HFFc6 (cell line): ENCODE measurements around the gene CHAC1. TPM values are rescaled to one million over a fixed set of nuclear protein-coding genes. Genes with fewer than 3 reads are reported as not detected.

Experiments
- DNase-seq: peaks from one replicate; pipeline ENCODE4 v3.0.0-alpha.2; 2018
- H3K27ac Mint-ChIP-seq: 2 replicates; pipeline ENCODE4 v1.8.0; 2020; ENCODE audit warnings: mild to moderate bottlenecking, mixed read lengths
- H3K27me3 Mint-ChIP-seq: 2 replicates; pipeline ENCODE4 v1.8.0; 2021; ENCODE audit warnings: mild to moderate bottlenecking, moderate library complexity, mixed read lengths; ENCODE audit not compliant: insufficient read depth
- H3K36me3 Mint-ChIP-seq: 2 replicates; pipeline ENCODE4 v1.8.0; 2021; ENCODE audit warnings: low read depth, mixed read lengths
- H3K4me1 Mint-ChIP-seq: 2 replicates; pipeline ENCODE4 v1.8.0; 2020; ENCODE audit warnings: low read depth, mixed read lengths
- H3K4me3 Mint-ChIP-seq: 2 replicates; pipeline ENCODE4 v1.8.0; 2020; ENCODE audit warnings: mild to moderate bottlenecking, moderate library complexity, mixed read lengths
- H3K9me3 Mint-ChIP-seq: 2 replicates; pipeline ENCODE4 v1.8.0; 2020; ENCODE audit warnings: mild to moderate bottlenecking, mixed read lengths
- total RNA-seq, 6 experiments: library from RNA; stranded (reverse); fragmentation: NEBNext Ultra II Directional; extraction: Animal tissue kit (Norgen Biotek cat#: 25700); gene quantifications; 2 replicates in 1 of 6; 3 replicates in 5 of 6; pipeline ENCODE4 v1.2.3, GENCODE V29; 2021
- TF ChIP-seq, protein P1 (sequence below): fragments of 200-600 bp; sonication (generic); IDR thresholded peaks from 2 replicates; pipeline ENCODE4 v1.5.0; 2021; ENCODE audit warnings: antibody characterized with exemption, mild to moderate bottlenecking

CHAC1 gene
- total RNA-seq, 6 experiments from 2014 or later = 20.8 to 26.0 (median 24.2) TPM

DNA sequence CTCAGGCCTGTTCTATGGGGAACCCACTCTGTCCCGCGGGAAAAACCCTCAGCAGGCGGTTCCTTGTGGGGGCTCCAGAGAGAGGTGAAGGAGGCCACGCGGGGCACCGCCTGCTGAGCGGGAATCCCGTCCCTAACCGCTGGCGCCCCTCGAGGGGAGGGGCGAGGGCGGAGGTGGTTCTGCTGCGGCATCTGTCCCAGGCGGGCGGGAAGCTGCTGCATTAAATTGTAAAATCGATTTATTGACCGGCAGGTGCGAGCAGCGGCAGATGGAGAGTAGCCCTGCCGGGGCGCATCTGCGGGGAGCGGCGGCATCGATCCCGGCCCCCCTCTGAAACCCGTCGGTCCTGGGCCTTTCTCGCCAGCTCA is 27.8 kb upstream of the CHAC1 start:
- no peak overlapping the region for H3K4me3 Mint-ChIP-seq

DNA sequence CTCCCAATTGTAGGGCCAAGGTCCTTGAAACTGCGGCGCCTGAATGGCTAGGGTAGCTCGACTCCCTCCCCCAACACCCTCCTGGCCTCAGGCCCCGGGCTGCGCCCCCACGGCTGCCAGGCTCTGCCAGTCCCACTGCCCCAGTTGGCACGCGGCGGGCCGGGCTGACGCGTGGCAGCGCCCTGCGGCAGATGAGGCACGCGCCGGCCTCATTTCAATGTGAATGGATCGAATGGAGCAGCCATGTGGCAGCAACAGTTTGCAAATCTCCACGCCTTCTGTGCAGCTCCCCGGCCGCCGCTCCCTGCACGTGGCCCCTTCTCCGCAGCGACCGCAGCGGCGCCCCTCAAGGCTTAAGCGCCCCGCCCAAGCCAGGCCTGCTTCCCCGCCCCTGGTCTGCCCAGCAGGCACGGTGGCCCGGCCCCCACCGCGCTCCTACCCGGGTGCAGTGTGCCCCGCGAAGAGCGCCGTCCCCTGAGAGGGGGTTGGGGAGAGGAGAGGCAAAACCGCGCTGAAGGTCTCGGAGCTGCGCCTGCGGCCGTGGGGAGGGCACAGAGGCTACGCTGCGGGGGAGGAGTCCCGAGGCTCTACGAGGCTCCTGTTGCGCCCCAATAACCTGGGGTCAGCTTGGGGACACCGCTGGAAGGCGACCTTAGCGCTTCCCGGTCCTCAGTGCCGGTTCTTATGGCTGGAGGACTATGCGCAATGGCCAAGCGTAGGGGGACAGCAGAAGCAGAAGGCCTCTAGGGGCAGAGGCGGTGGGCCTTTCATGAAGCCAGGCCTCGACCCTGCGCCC is 27.2 kb upstream of the CHAC1 start:
- Mint-ChIP-seq H3K27me3 (peaks cover 21% of the 10 kb centered on the region), H3K9me3 (no peaks in the 10 kb centered on the region), H3K4me1 (peaks cover 22% of the 10 kb centered on the region), H3K27ac (no peak overlapping the region), H3K4me3 (no peak overlapping the region), H3K36me3 (no peaks in the 10 kb centered on the region)
- TF ChIP-seq, protein P1, sequence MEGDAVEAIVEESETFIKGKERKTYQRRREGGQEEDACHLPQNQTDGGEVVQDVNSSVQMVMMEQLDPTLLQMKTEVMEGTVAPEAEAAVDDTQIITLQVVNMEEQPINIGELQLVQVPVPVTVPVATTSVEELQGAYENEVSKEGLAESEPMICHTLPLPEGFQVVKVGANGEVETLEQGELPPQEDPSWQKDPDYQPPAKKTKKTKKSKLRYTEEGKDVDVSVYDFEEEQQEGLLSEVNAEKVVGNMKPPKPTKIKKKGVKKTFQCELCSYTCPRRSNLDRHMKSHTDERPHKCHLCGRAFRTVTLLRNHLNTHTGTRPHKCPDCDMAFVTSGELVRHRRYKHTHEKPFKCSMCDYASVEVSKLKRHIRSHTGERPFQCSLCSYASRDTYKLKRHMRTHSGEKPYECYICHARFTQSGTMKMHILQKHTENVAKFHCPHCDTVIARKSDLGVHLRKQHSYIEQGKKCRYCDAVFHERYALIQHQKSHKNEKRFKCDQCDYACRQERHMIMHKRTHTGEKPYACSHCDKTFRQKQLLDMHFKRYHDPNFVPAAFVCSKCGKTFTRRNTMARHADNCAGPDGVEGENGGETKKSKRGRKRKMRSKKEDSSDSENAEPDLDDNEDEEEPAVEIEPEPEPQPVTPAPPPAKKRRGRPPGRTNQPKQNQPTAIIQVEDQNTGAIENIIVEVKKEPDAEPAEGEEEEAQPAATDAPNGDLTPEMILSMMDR = no peak
- DNase-seq = no peak

More for the DNA sequence above, 27.8 kb upstream of the CHAC1 start:
- Mint-ChIP-seq H3K27me3 (peaks cover 21% of the 10 kb centered on the region), H3K4me1 (peaks cover 16% of the 10 kb centered on the region), H3K27ac (no peak overlapping the region), H3K9me3 (no peaks in the 10 kb centered on the region), H3K36me3 (no peaks in the 10 kb centered on the region)
- TF ChIP-seq, protein P1 = no peak
- DNase-seq = no peak

DNA sequence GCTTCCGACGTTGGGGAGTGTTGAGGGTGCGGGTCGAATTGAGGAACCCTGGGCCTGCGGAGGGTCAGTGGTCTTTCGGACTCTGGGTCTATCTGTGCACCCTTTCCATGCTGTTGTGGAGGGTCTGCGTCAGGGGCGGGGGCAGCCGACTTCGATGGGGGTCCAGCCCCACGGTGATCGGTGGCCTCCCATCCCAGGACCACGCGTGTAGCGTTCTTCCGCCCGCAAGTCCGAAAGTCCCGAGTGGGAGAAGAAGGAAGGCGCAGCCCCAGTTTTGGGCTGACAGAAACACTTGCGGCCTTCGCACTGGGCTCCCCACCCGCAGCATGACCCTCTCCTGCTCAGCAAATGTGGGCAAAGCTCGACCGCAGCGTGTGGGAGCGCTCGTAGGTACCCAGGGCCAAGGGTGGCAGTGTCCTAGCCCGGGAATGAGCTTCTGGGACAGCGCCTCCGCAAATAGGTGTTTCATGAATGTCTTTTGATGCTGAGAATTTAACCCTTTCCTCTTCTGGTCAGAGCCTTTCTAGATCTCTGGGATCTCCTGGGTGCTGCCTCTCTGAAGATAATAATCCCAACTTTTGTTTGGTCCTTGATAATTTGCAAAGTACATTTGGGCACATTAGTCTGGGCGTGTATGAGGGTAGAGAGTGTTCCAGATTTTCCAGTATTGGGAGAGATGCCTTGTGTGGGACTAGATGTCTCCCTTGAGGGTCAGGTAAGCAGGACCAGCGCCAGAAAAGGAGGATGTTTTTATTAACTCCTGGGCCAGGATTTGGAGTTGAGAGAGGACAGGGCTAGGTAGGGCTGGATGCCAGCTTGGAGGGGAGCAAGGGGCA is 26.4 kb upstream of the CHAC1 start:
- H3K4me3 Mint-ChIP-seq = no peak overlapping the region
- peaks cover 25% of the 10 kb centered on the region for H3K4me1 Mint-ChIP-seq
- no peak for DNase-seq
- H3K27me3 Mint-ChIP-seq = peaks cover 22% of the 10 kb centered on the region
- H3K36me3 Mint-ChIP-seq = no peaks in the 10 kb centered on the region
- H3K27ac Mint-ChIP-seq = no peak overlapping the region
- no peaks in the 10 kb centered on the region for H3K9me3 Mint-ChIP-seq
- TF ChIP-seq, protein P1 = no peak

DNA sequence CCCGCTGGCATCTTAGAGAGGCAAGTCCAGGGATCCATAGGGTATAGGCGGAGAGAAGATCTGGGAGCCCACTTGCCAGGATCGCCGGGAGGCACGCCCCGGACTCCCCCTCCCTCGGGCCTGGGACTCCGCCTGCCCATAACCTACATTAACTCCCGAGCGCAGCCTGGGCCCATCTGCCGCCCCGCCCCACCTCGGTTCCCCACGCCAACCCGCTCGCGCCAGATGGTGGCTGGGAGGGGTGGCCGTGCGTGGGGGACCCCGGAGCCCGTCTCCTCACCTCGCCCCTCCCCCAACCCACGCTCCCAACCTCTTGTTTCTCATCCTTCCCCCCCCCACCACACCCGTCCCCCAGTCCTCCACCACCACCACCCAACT is 25.8 kb upstream of the CHAC1 start:
- no peaks in the 10 kb centered on the region for H3K36me3 Mint-ChIP-seq

More for the DNA sequence above, 25.8 kb upstream of the CHAC1 start:
- H3K27ac Mint-ChIP-seq = no peak overlapping the region
- DNase-seq = no peak
- H3K4me3 Mint-ChIP-seq = no peak overlapping the region; the same call in 1 of the 2 replicates
- H3K27me3 Mint-ChIP-seq = peaks cover 22% of the 10 kb centered on the region
- peaks cover 25% of the 10 kb centered on the region for H3K4me1 Mint-ChIP-seq
- TF ChIP-seq, protein P1 = no peak
- H3K9me3 Mint-ChIP-seq = no peaks in the 10 kb centered on the region
